HepG2 (cell line): ENCODE measurements around the gene MEGF6. TPM values are rescaled to one million over a fixed set of nuclear protein-coding genes. Genes with fewer than 3 reads are reported as not detected.
A peak's percentile ranks its signal among the peaks of the same experiment; 100 is the strongest.
"Not testable (repeated sequence)": the region's sequence is repeated elsewhere in the genome, so short reads cannot be mapped to it uniquely, and the experiment has no call there.

Experiments used
- ATAC-seq: fragments of 200-7000 bp; cut with Tn5 transposase; 3 replicates; pipeline ENCODE4 v1.9.1; 2020; ENCODE audit warnings: mild to moderate bottlenecking, moderate library complexity
- BruUV-seq: library from RNA; stranded (reverse); fragments of 400-500 nt; replicated peaks from 2 replicates; lab custom pipeline; 2021; lab: Mats Ljungman, UMichigan
- CTCF ChIA-PET: fragments of 300-600 bp; formaldehyde crosslinking; extraction: SDS; loops from one replicate; lab custom pipeline; 2021; ENCODE audit warnings: low total read pairs, inconsistent platforms, low intra/inter-chr PET ratio; lab: Yijun Ruan, JAX
- POLR2A ChIA-PET: fragments of 350-600 bp; sonication (Branson Sonifier 250); formaldehyde crosslinking; loops from one replicate; lab custom pipeline; 2020; ENCODE audit warnings: antibody characterized with exemption, inconsistent platforms; lab: Yijun Ruan, JAX
- DNase-seq: peaks from one replicate; pipeline ENCODE4 v3.0.0-alpha.2; 2015; ENCODE audit warnings: low spot score
- FAIRE-seq: peaks from 3 replicates; lab custom pipeline; 2011; peaks lifted over from hg19 to GRCh38; lab: Jason Lieb, UNC
- H2AFZ ChIP-seq: one replicate; pipeline ENCODE4 v1.6.1; 2011; ENCODE audit warnings: low read length, inconsistent platforms
- H3K27ac ChIP-seq: fragments of 300-600 bp; 3 replicates; pipeline ENCODE4 v1.8.0; 2011; ENCODE audit warnings: mixed run types, mild to moderate bottlenecking, mixed read lengths, low read length, inconsistent platforms; ENCODE audit not compliant: insufficient read depth; ENCODE audit errors: extremely low read length
- H3K27me3 ChIP-seq, 2 experiments: fragments of 200-600 bp in 1 of 2; 2 replicates in 1 of 2; 3 replicates in 1 of 2; pipeline versions ENCODE4 v1.6.0 to v1.8.0; 2011; ENCODE audit warnings: low read length in 2 of 2, mild to moderate bottlenecking in 2 of 2, moderate library complexity in 2 of 2, inconsistent platforms in 1 of 2; ENCODE audit not compliant: insufficient read depth in 2 of 2, control insufficient read depth in 1 of 2
- H3K36me3 ChIP-seq, 2 experiments: fragments of 200-600 bp in 1 of 2; replicated peaks in 1 of 2; 2 replicates in 1 of 2; 3 replicates in 1 of 2; pipeline versions ENCODE4 v1.5.1 to v1.8.0; 2011; ENCODE audit warnings: low read length in 2 of 2, inconsistent platforms in 1 of 2; ENCODE audit not compliant: insufficient read depth in 2 of 2, control insufficient read depth in 1 of 2
- H3K4me1 ChIP-seq: 2 replicates; pipeline ENCODE4 v1.5.1; 2012; ENCODE audit warnings: low read length, inconsistent platforms; ENCODE audit not compliant: insufficient read depth
- H3K4me2 ChIP-seq: 2 replicates; pipeline ENCODE4 v1.6.0; 2011; ENCODE audit warnings: low read depth, low read length, inconsistent platforms
- H3K4me3 ChIP-seq, 3 experiments: fragments of 200-600 bp in 1 of 3; sonication (generic), shearing (Covaris generic) in 1 of 3; replicated peaks in 1 of 3; 2 replicates each; pipeline ENCODE4 v1.5.1; 2011 to 2016; ENCODE audit warnings: low read length in 3 of 3, inconsistent platforms in 2 of 3, low read depth in 2 of 3, mild to moderate bottlenecking in 2 of 3, control low read depth in 1 of 3, mixed read lengths in 1 of 3; ENCODE audit not compliant: insufficient read depth in 1 of 3
- H3K79me2 ChIP-seq: one replicate; pipeline ENCODE4 v1.6.1; 2011; ENCODE audit warnings: low read length, inconsistent platforms; ENCODE audit not compliant: insufficient read depth
- H3K9ac ChIP-seq: 2 replicates; pipeline ENCODE4 v1.6.0; 2011; ENCODE audit warnings: mild to moderate bottlenecking, low read depth, low read length, inconsistent platforms; ENCODE audit not compliant: insufficient read depth
- H3K9me3 ChIP-seq: 2 replicates; pipeline ENCODE4 v1.5.1; 2012; ENCODE audit warnings: mild to moderate bottlenecking, low read length
- H4K20me1 ChIP-seq: 2 replicates; pipeline ENCODE4 v1.6.0; 2011; ENCODE audit warnings: inconsistent platforms, mild to moderate bottlenecking, low read length, moderate library complexity; ENCODE audit not compliant: insufficient read depth
- NAIF1 ChIP-seq: sonication (generic); formaldehyde crosslinking; IDR thresholded peaks from 2 replicates; pipeline ENCODE4 v1.5.0; 2020; ENCODE audit warnings: mild to moderate bottlenecking, missing genetic modification reagents, borderline replicate concordance
- SMC3 ChIP-seq: IDR thresholded peaks from 2 replicates; pipeline ENCODE4 v1.6.1; 2011; ENCODE audit warnings: low read length, improper control_type of control experiment
- STAG1 ChIP-seq: sonication (generic); formaldehyde crosslinking; IDR thresholded peaks from 2 replicates; pipeline ENCODE4 v1.4.0; 2020; ENCODE audit warnings: missing genetic modification reagents
- TIGD3 ChIP-seq: sonication (generic); formaldehyde crosslinking; IDR thresholded peaks from 2 replicates; pipeline ENCODE4 v1.5.1; 2020; ENCODE audit warnings: mild to moderate bottlenecking, missing genetic modification reagents, borderline replicate concordance
- ZNF501 ChIP-seq: sonication (generic); formaldehyde crosslinking; IDR thresholded peaks from 2 replicates; pipeline ENCODE4 v1.5.1; 2020; ENCODE audit warnings: mild to moderate bottlenecking, moderate library complexity, missing genetic modification reagents
- ZNF572 ChIP-seq: sonication (generic); formaldehyde crosslinking; IDR thresholded peaks from 2 replicates; pipeline ENCODE4 v1.5.1; 2020; ENCODE audit warnings: mild to moderate bottlenecking, missing genetic modification reagents
- ZNF788 ChIP-seq: sonication (generic); formaldehyde crosslinking; IDR thresholded peaks from 2 replicates; pipeline ENCODE4 v1.5.0; 2020; ENCODE audit warnings: mild to moderate bottlenecking, missing genetic modification reagents, borderline replicate concordance
- ZXDC ChIP-seq: sonication (generic); formaldehyde crosslinking; IDR thresholded peaks from 2 replicates; pipeline ENCODE4 v1.5.0; 2020; ENCODE audit warnings: mild to moderate bottlenecking, missing genetic modification reagents
- WGBS: methylation state at CpG from one replicate; pipeline ENCODE4 v1.1.6; 2017; ENCODE audit warnings: low lambda C conversion rate; 5-methylcytosine and 5-hydroxymethylcytosine counted together
- in situ Hi-C: cut with HindIII; loops from 2 replicates; pipeline ENCODE4 v1.10.0; 2017; ENCODE audit warnings: low pct_unique_long_range_greater_than_20kb; ENCODE audit not compliant: extremely low pct_ligation_motif_present
- intact Hi-C: fragments of 100-400 bp; cut with micrococcal nuclease; formaldehyde crosslinking; loops from one replicate; pipeline ENCODE4 v1.10.0; 2022; ENCODE audit not compliant: unreplicated experiment
- polyA plus RNA-seq, 8 experiments: library from polyadenylated mRNA; depleted of rRNA in 3 of 8; stranded (reverse) in 7 of 8; unstranded in 1 of 8; fragments of >200 nt; fragmentation: Illumina TruSeq in 4 of 8; extraction: Trizol in 4 of 8; gene quantifications; 2 replicates each; pipeline versions ENCODE4 v1.2.1 to v1.2.3, GENCODE V29; 2011 to 2016; ENCODE audit warnings: low read depth in 4 of 8, missing spikeins in 1 of 8, mixed read lengths in 1 of 8; ENCODE audit not compliant: insufficient read depth in 1 of 8
- total RNA-seq, 5 experiments: library from RNA; depleted of rRNA; stranded (reverse); fragments of >200 nt; fragmentation: Illumina TruSeq; extraction: Trizol; gene quantifications; 2 replicates each; pipeline ENCODE4 v1.2.3, GENCODE V29; 2016; ENCODE audit warnings: low read depth in 1 of 5
- TF ChIP-seq, protein P1 (sequence below): sonication (generic); formaldehyde crosslinking; IDR thresholded peaks from 2 replicates; pipeline ENCODE4 v1.5.0; 2020; ENCODE audit warnings: mild to moderate bottlenecking, missing genetic modification reagents, moderate library complexity

MEGF6 gene
- total and polyA plus RNA-seq, 2 of the 13 experiments (the other 11 are each of a cell fraction or from before 2014, with no cell fraction given), result 1.9 TPM

- intact Hi-C loops, result loop anchor here (5.0 kb wide), 1 partner anchor 169 kb away; the partner anchor contains the start of gene ARHGEF16
Measured at GRCh38 chr1:3621151-3621671, 9.9 kb upstream of the MEGF6 start.

DNA sequence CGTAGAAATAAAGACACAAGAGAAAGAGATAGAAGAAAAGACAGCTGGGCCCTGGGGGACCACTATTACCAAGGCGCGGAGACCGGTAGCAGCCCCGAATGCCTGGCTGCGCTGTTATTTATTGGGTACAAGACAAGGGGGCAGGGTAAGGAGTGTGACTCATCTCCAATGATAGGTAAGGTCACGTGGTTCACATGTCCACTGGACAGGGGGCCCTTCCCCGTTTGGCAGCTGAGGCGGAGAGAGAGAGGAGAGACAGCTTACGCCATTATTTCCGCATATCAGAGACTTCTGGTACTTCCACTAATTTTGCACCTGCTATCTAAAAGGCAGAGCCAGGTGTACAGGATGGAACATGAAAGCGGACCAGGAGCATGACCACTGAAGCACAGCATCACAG lies 9.4 kb upstream of the MEGF6 start:
- Histone ChIP-seq H3K4me3 (no peak overlapping the region), H3K27me3 (peaks cover 16 to 29% of the 10 kb centered on the region in 2 experiments), H3K27ac (no peak overlapping the region), H3K4me1 (peaks cover 31% of the 10 kb centered on the region), H3K36me3 (no peaks in the 10 kb centered on the region), H2AFZ (no peak overlapping the region), H3K79me2 (peaks cover 2% of the 10 kb centered on the region), H3K9ac (no peak overlapping the region), H3K4me2 (peak overlapping the region; percentile 45; the same call in 1 of the 2 replicates), H3K9me3 (no peaks in the 10 kb centered on the region), H4K20me1 (no peaks in the 10 kb centered on the region)
- in situ Hi-C loops (loop anchor here (5.0 kb wide), 2 partner anchors 53 to 138 kb away; no protein-coding TSS in a partner anchor), intact Hi-C loops (loop anchor here (5.0 kb wide), 1 partner anchor 168 kb away; the partner anchor contains the start of gene ARHGEF16)
- FAIRE-seq, result no peak
- CTCF ChIA-PET, result interaction anchor here (1.4 to 2.0 kb wide), 2 partner anchors 56 to 130 kb away, joined by 5 to 13 read pairs; no protein-coding TSS in a partner anchor
- no peak for ATAC-seq
- BruUV-seq, result no TSS peak
- POLR2A ChIA-PET, result no interaction called here
- WGBS, result 58% methylated on average over 12 of the region's 12 CpGs
- no peak for DNase-seq
- TF ChIP-seq ZNF788 (CRISPR knock-in tag) (no peak), ZXDC (CRISPR knock-in tag) (no peak), ZNF572 (no peak), TIGD3 (CRISPR knock-in tag) (no peak), NAIF1 (no peak)

More at GRCh38 chr1:3621151-3621671, 9.9 kb upstream of the MEGF6 start:
- H4K20me1 ChIP-seq, H2AFZ ChIP-seq, BruUV-seq, H3K4me3 ChIP-seq, H3K79me2 ChIP-seq, DNase-seq, H3K9ac ChIP-seq, POLR2A ChIA-PET, ATAC-seq, FAIRE-seq, H3K36me3 ChIP-seq, H3K27ac ChIP-seq, H3K9me3 ChIP-seq: not testable (repeated sequence)
- peaks cover 12 to 24% of the 10 kb centered on the region in 2 experiments for H3K27me3 ChIP-seq
- H3K4me2 ChIP-seq, result peak overlapping the region; percentile 45; the same call in 1 of the 2 replicates
- CTCF ChIA-PET, result interaction anchor here (0.9 to 2.0 kb wide), 3 partner anchors 33 to 130 kb away, joined by 3 to 13 read pairs (median 5); no protein-coding TSS in a partner anchor
- in situ Hi-C loops, result loop anchor here (5.0 kb wide), 2 partner anchors 54 to 139 kb away; no protein-coding TSS in a partner anchor
- TF ChIP-seq, protein P1, sequence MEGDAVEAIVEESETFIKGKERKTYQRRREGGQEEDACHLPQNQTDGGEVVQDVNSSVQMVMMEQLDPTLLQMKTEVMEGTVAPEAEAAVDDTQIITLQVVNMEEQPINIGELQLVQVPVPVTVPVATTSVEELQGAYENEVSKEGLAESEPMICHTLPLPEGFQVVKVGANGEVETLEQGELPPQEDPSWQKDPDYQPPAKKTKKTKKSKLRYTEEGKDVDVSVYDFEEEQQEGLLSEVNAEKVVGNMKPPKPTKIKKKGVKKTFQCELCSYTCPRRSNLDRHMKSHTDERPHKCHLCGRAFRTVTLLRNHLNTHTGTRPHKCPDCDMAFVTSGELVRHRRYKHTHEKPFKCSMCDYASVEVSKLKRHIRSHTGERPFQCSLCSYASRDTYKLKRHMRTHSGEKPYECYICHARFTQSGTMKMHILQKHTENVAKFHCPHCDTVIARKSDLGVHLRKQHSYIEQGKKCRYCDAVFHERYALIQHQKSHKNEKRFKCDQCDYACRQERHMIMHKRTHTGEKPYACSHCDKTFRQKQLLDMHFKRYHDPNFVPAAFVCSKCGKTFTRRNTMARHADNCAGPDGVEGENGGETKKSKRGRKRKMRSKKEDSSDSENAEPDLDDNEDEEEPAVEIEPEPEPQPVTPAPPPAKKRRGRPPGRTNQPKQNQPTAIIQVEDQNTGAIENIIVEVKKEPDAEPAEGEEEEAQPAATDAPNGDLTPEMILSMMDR (CRISPR knock-in tag), result peak; percentile 51
- TF ChIP-seq ZNF501 (CRISPR knock-in tag) (0 out of 2 replicates have a peak, but pooled peaks have one; percentile 16), STAG1 (CRISPR knock-in tag) (peak; percentile 42), SMC3 (peak; percentile 18; the same call in 1 of the 2 replicates)
- peaks cover 36% of the 10 kb centered on the region for H3K4me1 ChIP-seq
- WGBS, result 37% methylated on average over 10 of the region's 15 CpGs
